GM19099 (cell line): ENCODE results near the gene SLC51B.

Experiments
- POLR2A ChIP-seq: IDR thresholded peaks from 3 replicates; pipeline ENCODE4 v1.6.1; 2011; ENCODE audit warnings: low read depth; ENCODE audit not compliant: insufficient read length; ENCODE audit errors: extremely low read depth

The SLC51B gene

DNA sequence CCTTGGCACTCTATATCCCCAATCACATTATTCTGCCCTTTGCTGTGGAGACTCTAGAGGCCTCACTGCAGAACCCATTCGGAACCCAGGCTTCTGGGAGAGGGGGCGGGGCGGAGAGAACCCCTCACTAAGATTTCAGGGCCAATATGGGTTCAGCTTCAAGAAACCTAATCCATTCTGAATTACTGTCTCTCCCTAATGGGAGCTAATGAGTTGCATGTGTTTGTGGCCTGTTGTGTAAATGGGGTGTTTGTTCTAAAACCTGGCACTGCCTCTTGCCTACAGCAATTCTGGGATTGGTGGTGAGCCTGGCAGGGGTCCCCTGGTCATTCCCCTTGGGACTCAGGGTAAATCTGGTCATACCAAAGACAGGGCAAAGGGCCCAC, 23.2 kb downstream of the SLC51B start:
- no peak for TF ChIP-seq POLR2A

DNA sequence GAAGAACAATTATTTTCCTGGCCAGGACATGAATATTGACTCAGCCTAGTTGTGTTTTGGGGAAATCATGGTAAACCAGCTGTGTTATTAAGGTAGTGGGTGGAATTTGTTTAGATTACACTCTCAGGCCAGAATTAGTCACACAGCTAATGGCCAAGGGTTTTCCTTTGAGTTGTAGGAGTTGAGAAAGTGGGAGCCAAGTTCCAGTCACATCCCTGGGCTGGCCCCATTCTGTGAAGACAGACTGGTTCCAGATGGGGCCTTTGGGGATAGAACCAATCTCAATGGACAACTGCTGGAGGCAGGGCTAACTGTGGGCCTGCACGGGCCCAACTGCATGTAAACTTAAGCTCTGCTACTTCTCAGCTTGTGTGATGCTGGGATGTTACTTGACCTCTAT, 24.0 kb downstream of the SLC51B start:
- TF ChIP-seq POLR2A = no peak

DNA sequence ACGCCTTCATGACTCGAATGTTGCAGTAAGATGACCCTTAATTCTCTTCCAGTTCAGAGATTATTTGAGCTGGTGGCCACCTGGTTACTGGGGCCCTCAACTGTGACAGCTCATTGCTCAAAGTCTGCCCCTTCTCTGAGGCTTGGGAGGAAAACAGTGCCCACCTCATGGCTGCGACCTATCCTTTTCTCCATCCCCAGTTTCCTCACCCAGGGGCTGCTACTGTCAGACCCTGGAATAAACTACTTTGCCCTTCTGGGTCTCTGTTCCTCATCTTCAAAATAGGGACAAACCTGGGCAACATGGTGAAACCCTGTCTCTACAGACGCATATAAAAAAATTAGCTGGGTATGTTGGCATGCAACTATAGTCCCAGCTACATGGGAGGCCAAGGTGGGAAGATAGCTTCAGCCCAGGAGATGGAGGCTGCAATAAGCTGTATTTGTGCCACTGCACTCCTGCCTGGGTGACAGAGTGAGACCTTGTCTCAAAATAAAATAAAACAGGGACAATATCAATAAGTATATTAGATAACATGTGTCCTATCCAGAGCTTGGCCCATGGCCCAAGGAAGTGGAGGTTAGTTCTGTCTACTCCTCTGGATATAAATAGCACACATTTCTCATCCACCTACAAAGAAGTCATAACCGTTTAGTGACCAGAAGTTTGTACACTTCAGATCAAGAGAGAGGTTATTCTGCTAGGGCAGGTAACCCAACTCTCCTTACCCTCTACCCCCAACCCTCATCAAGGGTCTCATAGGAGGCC, 24.8 kb downstream of the SLC51B start:
- no peak for TF ChIP-seq POLR2A

- TF ChIP-seq POLR2A = no peak
Observed at GRCh38 chr15:65071381-65071811, 26.2 kb downstream of the SLC51B start.

DNA sequence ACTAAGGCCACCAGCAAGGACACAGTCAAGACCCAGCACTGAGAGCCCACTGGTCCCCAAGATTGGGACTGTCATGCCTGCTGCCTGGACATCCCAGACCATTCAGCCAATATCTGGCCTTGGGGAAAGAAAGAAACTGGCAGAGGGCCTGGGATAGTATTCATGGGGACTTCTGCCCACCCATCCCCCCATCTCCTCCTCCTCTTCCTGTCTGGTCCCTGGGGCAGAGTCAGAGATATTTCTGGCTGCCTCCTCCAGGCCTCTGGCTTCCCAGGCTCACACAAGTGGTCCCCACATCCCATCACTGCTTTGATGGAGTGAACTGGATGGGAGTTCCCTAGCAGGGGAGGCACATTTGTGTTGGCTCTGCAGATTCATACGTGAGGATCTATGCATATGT, 26.8 kb downstream of the SLC51B start:
- no peak for TF ChIP-seq POLR2A

GRCh38 chr15:65072617-65073016, 27.4 kb downstream of the SLC51B start:
- TF ChIP-seq POLR2A = no peak

- no peak for TF ChIP-seq POLR2A
Observed at GRCh38 chr15:65076486-65077290, 31.5 kb downstream of the SLC51B start, which contains the start of gene KBTBD13. TSS of gene KBTBD13 (plus strand) at chr15:65076746. CDS start at chr15:65076816, 70 bp downstream.

- TF ChIP-seq POLR2A = no peak
Observed at GRCh38 chr15:65077291-65077980, 32.2 kb downstream of the SLC51B start.

- TF ChIP-seq POLR2A = no peak
Observed at GRCh38 chr15:65077981-65078352, 32.8 kb downstream of the SLC51B start.

DNA sequence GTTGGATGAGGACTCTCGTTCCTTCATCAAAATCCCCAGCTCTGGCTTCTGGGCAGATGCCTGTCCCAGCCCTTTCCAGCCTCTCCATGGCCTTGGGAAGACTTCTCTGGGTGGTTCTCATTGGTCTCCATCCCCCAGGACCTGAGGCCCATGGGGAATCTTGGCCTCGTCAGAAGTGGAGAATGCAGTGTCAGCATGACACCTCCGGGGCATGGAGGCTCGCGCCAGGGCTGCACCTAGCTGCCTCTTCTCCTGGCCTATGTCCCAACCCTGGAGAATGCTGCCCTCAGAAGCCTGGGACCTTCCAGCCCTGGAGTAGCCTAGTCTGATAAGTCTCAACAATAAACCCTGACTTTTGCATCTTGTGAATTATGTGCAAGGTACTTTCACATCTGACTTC, 34.4 kb downstream of the SLC51B start:
- no peak for TF ChIP-seq POLR2A

GRCh38 chr15:65081270-65081669, 36.1 kb downstream of the SLC51B start:
- no peak for TF ChIP-seq POLR2A

DNA sequence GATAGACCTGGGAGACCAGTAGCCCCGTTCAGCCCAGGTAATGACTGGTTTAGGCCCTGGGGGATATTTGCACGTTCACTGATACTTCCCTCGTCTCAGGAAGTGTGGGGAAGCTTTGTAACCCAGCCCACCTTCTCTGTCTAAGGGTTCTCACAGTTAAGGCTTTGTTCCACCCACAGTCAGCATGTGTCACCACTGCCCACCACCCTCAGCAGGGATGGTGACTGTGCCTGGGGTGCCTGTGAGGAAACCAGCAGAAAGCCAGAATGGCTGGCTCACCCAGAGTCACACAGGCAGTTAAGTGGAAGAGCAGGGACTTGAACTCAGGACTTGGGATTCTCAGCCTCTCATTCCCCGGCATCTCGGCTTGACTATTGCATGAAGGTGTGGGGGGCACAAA, 36.6 kb downstream of the SLC51B start:
- TF ChIP-seq POLR2A = no peak

GRCh38 chr15:65082303-65082953, 37.2 kb downstream of the SLC51B start:
- no peak for TF ChIP-seq POLR2A

DNA sequence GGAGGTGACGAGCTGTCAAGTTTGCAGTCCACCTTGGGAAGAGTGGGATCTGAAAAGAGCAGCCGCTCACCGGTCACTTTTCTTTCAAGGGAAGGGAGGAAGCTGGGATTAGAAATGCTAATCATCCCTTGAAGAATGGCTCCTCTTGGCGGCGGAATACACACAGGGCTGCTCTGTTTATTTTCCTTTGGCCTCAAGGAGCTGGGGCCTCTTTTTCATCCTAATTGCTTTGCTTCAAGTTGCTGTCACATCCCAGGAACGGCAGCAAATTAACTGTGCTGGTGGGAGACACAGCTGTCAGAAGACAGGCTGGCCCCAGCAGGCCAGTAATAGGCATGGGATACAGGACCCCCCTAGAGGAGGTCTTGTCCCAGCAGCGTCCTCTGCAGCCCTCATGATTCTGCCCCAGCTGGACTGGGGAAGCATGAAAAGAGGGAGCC, 38.1 kb downstream of the SLC51B start:
- TF ChIP-seq POLR2A = no peak
